Measurements from ENCODE around the gene C1QTNF8.

GRCh38 chr16:1093284-1094123, 2.5 kb downstream of the C1QTNF8 start:
- TF ChIP-seq POLR2A (IDR thresholded peaks at IDR 0.05) = no peak
- TF ChIP-seq CTCF (IDR thresholded peaks at IDR 0.05) = no peak
